Prostate gland (tissue), 2 donors: ENCODE data around the gene TBC1D22A. TPM values are rescaled to one million over a fixed set of nuclear protein-coding genes. Genes with fewer than 3 reads are reported as not detected.

ENCODE experiments used
- DNase-seq: peaks from one replicate; pipeline ENCODE4 v3.0.0-alpha.2; 2019; ENCODE audit warnings: low spot score
- H3K27ac ChIP-seq, 2 donors: fragments of 200-600 bp; sonication (generic); 2 replicates each; pipeline ENCODE4 v1.5.1; 2017 to 2019
- H3K27me3 ChIP-seq: fragments of 200-600 bp; sonication (generic); replicated peaks from 2 replicates; pipeline ENCODE4 v1.5.1; 2019; ENCODE audit not compliant: insufficient read depth
- H3K36me3 ChIP-seq, 2 donors: fragments of 200-600 bp; sonication (generic); 1 replicate in 1 of 2; 2 replicates in 1 of 2; pipeline versions ENCODE4 v1.5.1 to v1.8.1; 2017 to 2019
- H3K4me1 ChIP-seq: fragments of 200-600 bp; sonication (generic); replicated peaks from 2 replicates; pipeline ENCODE4 v1.5.1; 2019
- H3K4me3 ChIP-seq, 2 donors: fragments of 200-600 bp; sonication (generic); 2 replicates each; pipeline ENCODE4 v1.5.1; 2017 to 2019
- H3K9me3 ChIP-seq: fragments of 200-600 bp; sonication (generic); 2 replicates; pipeline ENCODE4 v1.5.1; 2017
- POLR2A ChIP-seq: fragments of 450-650 bp; IDR thresholded peaks from one replicate; pipeline ENCODE4 v1.6.1; 2016; ENCODE audit warnings: antibody characterized with exemption, mild to moderate bottlenecking
- POLR2AphosphoS5 ChIP-seq: sonication (generic); formaldehyde crosslinking; IDR thresholded peaks from one replicate; pipeline ENCODE4 v1.6.1; 2017; ENCODE audit warnings: antibody characterized with exemption
- WGBS: methylation state at CpG from one replicate; pipeline ENCODE4 v1.1.5; 2018; 5-methylcytosine and 5-hydroxymethylcytosine counted together
- intact Hi-C: fragments of 100-400 bp; cut with DNase I; formaldehyde crosslinking; loops from one replicate; pipeline ENCODE4 v1.14.2; 2022
- total RNA-seq, 2 donors: library from RNA; depleted of rRNA; stranded (reverse); fragments of >200 nt; gene quantifications; one replicate each; pipeline ENCODE4 v1.1.0, GENCODE V29; 2016
- TF ChIP-seq, protein P1 (sequence below), 4 experiments: fragments of 200-600 bp in 2 of 4; fragments of 450-650 bp in 2 of 4; sonication (generic) in 2 of 4; IDR thresholded peaks; 1 replicate in 3 of 4; 2 replicates in 1 of 4; pipeline ENCODE4 v1.5.1; 2016 to 2019; ENCODE audit warnings: antibody characterized with exemption in 4 of 4, mild to moderate bottlenecking in 2 of 4, moderate library complexity in 2 of 4

The TBC1D22A gene
- total RNA-seq, 2 donors from 2014 or later: 16.0 to 30.7 TPM

DNA sequence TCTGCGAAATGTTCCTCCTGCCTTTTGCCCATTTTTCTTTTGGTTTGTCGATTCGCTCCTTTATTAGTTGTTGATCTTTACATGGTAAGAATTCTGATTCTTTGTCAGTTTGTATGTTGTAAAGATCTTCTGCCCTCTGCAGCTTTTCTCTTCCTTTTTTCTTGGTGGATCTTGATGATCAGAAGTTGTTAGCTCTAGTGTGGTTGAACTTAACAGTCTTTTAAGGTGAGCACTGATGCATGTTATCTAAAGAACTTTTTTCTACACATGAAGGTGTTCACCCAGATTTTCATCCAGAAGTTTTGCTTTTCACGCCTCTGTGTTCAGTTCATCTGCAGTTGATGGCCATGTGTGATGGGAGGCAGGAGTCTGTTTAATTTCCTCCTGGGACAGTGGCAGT lies 133.7 kb downstream of the TBC1D22A start:
- H3K9me3 ChIP-seq: no peaks in the 10 kb centered on the region
- H3K27me3 ChIP-seq: no peaks in the 10 kb centered on the region
- H3K27ac ChIP-seq: no peak overlapping the region
- H3K36me3 ChIP-seq: no peaks in the 10 kb centered on the region
- intact Hi-C loops: no loop called here
- TF ChIP-seq POLR2A: no peak
- TF ChIP-seq POLR2AphosphoS5: no peak
- TF ChIP-seq, protein P1, sequence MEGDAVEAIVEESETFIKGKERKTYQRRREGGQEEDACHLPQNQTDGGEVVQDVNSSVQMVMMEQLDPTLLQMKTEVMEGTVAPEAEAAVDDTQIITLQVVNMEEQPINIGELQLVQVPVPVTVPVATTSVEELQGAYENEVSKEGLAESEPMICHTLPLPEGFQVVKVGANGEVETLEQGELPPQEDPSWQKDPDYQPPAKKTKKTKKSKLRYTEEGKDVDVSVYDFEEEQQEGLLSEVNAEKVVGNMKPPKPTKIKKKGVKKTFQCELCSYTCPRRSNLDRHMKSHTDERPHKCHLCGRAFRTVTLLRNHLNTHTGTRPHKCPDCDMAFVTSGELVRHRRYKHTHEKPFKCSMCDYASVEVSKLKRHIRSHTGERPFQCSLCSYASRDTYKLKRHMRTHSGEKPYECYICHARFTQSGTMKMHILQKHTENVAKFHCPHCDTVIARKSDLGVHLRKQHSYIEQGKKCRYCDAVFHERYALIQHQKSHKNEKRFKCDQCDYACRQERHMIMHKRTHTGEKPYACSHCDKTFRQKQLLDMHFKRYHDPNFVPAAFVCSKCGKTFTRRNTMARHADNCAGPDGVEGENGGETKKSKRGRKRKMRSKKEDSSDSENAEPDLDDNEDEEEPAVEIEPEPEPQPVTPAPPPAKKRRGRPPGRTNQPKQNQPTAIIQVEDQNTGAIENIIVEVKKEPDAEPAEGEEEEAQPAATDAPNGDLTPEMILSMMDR (IDR thresholded peaks at IDR 0.05): no peak
- no peak for DNase-seq
- no peaks in the 10 kb centered on the region for H3K4me1 ChIP-seq
- 94% methylated on average over 4 of the region's 4 CpGs for WGBS
- no peak overlapping the region for H3K4me3 ChIP-seq

DNA sequence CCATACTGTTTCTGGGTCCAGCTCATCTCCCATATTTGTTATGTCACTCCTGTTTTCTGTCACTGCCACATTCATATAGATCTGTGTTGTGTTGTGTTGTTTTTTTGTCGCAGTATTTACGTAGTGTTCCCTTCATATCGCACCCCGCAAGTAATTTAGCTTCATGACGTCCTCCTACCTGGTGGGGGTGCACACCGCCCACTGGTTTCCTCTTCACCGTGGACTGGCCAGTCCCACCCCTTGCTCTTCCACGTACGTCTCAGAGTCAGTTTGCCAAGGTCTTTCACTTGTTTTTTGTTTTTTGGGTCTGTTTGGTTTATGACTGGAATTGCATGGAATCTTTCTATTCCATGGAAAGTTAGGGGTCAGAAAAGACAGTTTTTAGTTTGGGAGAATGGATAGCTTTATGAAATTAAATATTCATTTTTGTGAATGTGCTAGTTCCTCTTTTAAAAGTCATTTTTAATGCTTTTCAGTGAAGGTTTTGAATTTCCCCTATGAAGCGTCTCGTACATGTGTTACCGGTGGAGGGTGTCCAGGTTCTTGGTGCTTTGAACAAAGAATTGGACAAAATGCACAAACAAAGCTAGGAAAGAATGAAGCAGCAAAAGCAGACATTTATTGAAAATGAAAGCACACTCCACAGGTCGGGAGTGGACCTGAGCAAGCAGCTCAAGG lies 134.3 kb downstream of the TBC1D22A start:
- no peak overlapping the region for H3K4me3 ChIP-seq
- intact Hi-C loops: no loop called here
- H3K27me3 ChIP-seq: no peaks in the 10 kb centered on the region
- DNase-seq: no peak
- WGBS: 89% methylated on average over 13 of the region's 13 CpGs
- H3K4me1 ChIP-seq: no peaks in the 10 kb centered on the region
- H3K27ac ChIP-seq: no peak overlapping the region
- H3K36me3 ChIP-seq: no peaks in the 10 kb centered on the region
- no peak for TF ChIP-seq POLR2A
- TF ChIP-seq POLR2AphosphoS5: no peak
- TF ChIP-seq, protein P1 (IDR thresholded peaks at IDR 0.05): no peak
- H3K9me3 ChIP-seq: no peaks in the 10 kb centered on the region

DNA sequence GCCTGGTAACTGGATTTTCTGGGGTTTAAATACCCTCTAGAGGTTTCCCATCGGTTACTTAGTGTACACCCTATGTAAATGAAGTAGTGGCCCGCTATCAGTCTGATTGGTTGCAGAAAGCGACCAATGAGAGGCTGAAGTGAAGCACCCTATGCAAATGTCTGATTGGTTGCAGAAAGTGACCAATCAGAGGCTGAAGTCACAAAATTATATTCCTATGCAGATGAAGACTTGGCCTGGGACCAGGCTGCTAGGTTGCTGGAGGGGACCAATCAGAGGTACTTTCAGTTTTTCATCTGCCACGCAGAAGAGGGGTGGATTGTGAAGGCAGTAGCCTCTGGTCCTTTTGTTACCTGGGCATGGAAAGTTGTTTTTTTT lies 134.8 kb downstream of the TBC1D22A start:
- Histone ChIP-seq H3K4me1 (no peaks in the 10 kb centered on the region), H3K9me3 (no peaks in the 10 kb centered on the region), H3K27me3 (no peaks in the 10 kb centered on the region), H3K36me3 (no peaks in the 10 kb centered on the region), H3K27ac (no peak overlapping the region), H3K4me3 (no peak overlapping the region)
- no peak for DNase-seq
- intact Hi-C loops: no loop called here
- 97% methylated on average over 4 of the region's 4 CpGs for WGBS
- no peak for TF ChIP-seq POLR2AphosphoS5
- TF ChIP-seq, protein P1 (IDR thresholded peaks at IDR 0.05): no peak
- no peak for TF ChIP-seq POLR2A

DNA sequence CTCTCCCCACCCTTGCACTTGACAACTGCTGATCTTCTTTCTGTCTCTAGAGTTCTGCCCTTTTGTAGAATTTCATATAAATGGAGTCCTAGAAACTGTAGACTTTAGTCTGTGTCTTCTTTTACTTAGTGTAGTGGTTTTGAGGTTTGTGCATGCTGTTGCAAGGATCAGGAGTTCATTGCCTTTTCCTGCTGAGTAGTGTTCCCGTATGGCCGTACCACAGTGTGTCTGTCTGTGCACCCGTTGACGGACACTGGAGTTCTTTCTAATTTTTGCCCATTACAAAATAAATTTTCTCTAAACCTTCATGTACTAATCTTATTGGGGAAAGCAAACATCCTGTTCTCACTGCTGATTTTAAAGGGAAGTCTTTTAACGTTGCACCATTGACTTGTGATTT lies 138.1 kb downstream of the TBC1D22A start:
- DNase-seq: no peak
- Histone ChIP-seq H3K36me3 (no peaks in the 10 kb centered on the region), H3K27ac (no peak overlapping the region), H3K27me3 (no peaks in the 10 kb centered on the region), H3K4me1 (no peaks in the 10 kb centered on the region), H3K4me3 (no peak overlapping the region), H3K9me3 (no peaks in the 10 kb centered on the region)
- WGBS: 29% methylated on average over 5 of the region's 5 CpGs
- TF ChIP-seq POLR2A (no peak), POLR2AphosphoS5 (no peak)
- TF ChIP-seq, protein P1 (IDR thresholded peaks at IDR 0.05): no peak
- intact Hi-C loops: no loop called here

DNA sequence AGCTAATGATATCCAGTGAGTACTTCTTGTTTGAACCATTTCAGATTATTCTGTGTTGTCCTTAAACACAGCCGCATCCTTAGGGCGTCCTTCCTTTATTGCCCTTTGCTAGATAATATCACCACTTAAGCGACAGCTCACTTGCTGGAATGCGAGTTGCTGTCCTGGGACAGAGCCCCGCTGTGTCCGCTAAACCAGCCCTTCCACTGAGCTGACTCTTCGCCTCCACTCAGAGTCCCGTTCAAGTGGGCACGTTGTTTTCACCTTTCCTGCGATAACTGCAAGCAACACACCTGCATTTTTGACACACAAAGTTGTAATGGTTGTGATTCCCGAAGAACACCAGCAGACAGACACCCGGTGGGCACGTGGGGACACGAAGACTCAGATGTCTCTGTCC lies 140.0 kb downstream of the TBC1D22A start:
- H3K4me3 ChIP-seq: no peak overlapping the region
- H3K27ac ChIP-seq: no peak overlapping the region
- 86% methylated on average over 14 of the region's 14 CpGs for WGBS
- no peaks in the 10 kb centered on the region for H3K4me1 ChIP-seq
- H3K27me3 ChIP-seq: no peaks in the 10 kb centered on the region
- no peaks in the 10 kb centered on the region for H3K36me3 ChIP-seq
- intact Hi-C loops: no loop called here
- DNase-seq: no peak
- no peaks in the 10 kb centered on the region for H3K9me3 ChIP-seq
- TF ChIP-seq, protein P1 (IDR thresholded peaks at IDR 0.05): no peak
- no peak for TF ChIP-seq POLR2A
- TF ChIP-seq POLR2AphosphoS5: no peak
